GM13977 (cell line): ENCODE results near the gene PUM1.

Source experiments
- DNase-seq: peaks from one replicate; pipeline ENCODE4 v3.0.0; 2012; ENCODE audit warnings: low spot score
- CTCF ChIP-seq: IDR thresholded peaks from 2 replicates; pipeline ENCODE4 v1.5.1; 2012; ENCODE audit warnings: mild to moderate bottlenecking, control low read depth; ENCODE audit not compliant: insufficient read depth; ENCODE audit errors: extremely low read depth, missing control alignments
- in situ Hi-C: fragments of 300-500 bp; cut with MboI; formaldehyde crosslinking; loops from one replicate; pipeline ENCODE4 v1.12.0; 2022; ENCODE audit warnings: low sequenced_read_pairs, low pct_unique_long_range_greater_than_20kb, mixed read lengths, inconsistent platforms; ENCODE audit not compliant: unreplicated experiment

PUM1 gene

GRCh38 chr1:30883389-30884172, 181.9 kb downstream of the PUM1 start:
- no peak for DNase-seq
- no peak for TF ChIP-seq CTCF

GRCh38 chr1:30882678-30883388, 182.7 kb downstream of the PUM1 start:
- no peak for DNase-seq
- no peak for TF ChIP-seq CTCF
- in situ Hi-C loops: no loop called here

More at GRCh38 chr1:30883389-30884172, 181.9 kb downstream of the PUM1 start:
- in situ Hi-C loops: no loop called here
